GM12873 (cell line): ENCODE data around the gene OR5AN1.

Experiments used
- TF ChIP-seq, protein P1 (sequence below): IDR thresholded peaks from 2 replicates; pipeline ENCODE4 v1.5.1; 2012; ENCODE audit warnings: low read depth, mild to moderate bottlenecking, moderate library complexity, low read length, control low read depth; ENCODE audit not compliant: insufficient read depth; ENCODE audit errors: missing control alignments

Gene OR5AN1, protein sequence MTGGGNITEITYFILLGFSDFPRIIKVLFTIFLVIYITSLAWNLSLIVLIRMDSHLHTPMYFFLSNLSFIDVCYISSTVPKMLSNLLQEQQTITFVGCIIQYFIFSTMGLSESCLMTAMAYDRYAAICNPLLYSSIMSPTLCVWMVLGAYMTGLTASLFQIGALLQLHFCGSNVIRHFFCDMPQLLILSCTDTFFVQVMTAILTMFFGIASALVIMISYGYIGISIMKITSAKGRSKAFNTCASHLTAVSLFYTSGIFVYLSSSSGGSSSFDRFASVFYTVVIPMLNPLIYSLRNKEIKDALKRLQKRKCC

GRCh38 chr11:59358595-59358994 is at the start of gene OR5AN1:
TSS of gene OR5AN1 (plus strand) at chr11:59358895. CDS start at chr11:59364459, 5,564 bp downstream.
- TF ChIP-seq, protein P1, sequence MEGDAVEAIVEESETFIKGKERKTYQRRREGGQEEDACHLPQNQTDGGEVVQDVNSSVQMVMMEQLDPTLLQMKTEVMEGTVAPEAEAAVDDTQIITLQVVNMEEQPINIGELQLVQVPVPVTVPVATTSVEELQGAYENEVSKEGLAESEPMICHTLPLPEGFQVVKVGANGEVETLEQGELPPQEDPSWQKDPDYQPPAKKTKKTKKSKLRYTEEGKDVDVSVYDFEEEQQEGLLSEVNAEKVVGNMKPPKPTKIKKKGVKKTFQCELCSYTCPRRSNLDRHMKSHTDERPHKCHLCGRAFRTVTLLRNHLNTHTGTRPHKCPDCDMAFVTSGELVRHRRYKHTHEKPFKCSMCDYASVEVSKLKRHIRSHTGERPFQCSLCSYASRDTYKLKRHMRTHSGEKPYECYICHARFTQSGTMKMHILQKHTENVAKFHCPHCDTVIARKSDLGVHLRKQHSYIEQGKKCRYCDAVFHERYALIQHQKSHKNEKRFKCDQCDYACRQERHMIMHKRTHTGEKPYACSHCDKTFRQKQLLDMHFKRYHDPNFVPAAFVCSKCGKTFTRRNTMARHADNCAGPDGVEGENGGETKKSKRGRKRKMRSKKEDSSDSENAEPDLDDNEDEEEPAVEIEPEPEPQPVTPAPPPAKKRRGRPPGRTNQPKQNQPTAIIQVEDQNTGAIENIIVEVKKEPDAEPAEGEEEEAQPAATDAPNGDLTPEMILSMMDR, result no peak

GRCh38 chr11:59335001-59335400 is 23.7 kb upstream of the OR5AN1 start:
- TF ChIP-seq, protein P1, result no peak

DNA sequence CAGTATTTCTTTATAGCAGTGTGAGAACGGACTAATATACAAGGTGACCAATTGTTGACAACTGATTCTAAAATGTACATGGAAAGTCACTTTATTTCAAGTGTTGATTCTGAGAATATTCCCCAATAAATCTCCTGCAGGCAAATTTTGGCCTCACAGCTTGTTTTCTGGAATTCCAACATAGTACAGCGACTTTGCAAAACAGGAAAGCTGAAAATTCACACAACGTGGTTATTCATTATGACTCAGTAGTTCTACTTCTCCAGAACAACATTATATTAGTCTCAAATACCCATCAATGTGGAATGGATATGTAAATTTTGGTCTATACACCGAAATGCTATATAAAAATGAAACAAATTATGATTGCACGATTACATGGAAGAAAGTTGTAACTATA is 22.5 kb upstream of the OR5AN1 start:
- TF ChIP-seq, protein P1, result no peak

DNA sequence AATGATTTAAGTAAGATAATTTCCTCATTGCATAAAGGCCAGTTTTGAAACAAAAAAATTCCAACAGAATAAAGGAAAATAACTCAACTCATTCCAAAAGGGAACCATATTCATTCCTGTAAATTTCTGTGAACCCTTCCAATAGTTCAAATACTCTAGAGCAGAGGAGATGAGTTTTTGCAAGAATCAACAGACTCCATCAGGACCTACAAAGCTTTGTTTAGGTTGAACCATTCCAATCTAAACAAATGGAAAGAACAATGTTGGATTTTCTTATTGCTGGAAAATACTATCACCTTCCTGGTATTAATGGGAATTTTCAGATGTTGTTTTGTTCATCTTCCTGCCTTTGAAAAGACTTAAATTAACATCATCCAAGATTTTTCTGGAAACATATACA is 21.8 kb upstream of the OR5AN1 start:
- TF ChIP-seq, protein P1, result no peak

GRCh38 chr11:59355226-59355625 is 3.5 kb upstream of the OR5AN1 start:
- TF ChIP-seq, protein P1, result no peak

- TF ChIP-seq, protein P1, result no peak
Observed at GRCh38 chr11:59356561-59356960, 2.1 kb upstream of the OR5AN1 start.

GRCh38 chr11:59358020-59358419 is 675 bp upstream of the OR5AN1 start:
- TF ChIP-seq, protein P1, result no peak
